Amniotic epithelial cell (primary cell): ENCODE results near the gene PIAS4.

ENCODE experiments used
- DNase-seq: peaks from one replicate; pipeline ENCODE4 v3.0.0-alpha.2; 2010; ENCODE audit warnings: low read depth

PIAS4 gene

GRCh38 chr19:3977242-3978143 lies 30.0 kb upstream of the PIAS4 start:
- DNase-seq: no peak

- DNase-seq: no peak
These were observed 29.4 kb upstream of the PIAS4 start for GRCh38 chr19:3978145-3978544.

- no peak for DNase-seq
These were observed 28.3 kb upstream of the PIAS4 start for GRCh38 chr19:3979289-3979673.

GRCh38 chr19:3979674-3980352 lies 27.7 kb upstream of the PIAS4 start:
- DNase-seq: no peak

- DNase-seq: no peak
These were observed 26.9 kb upstream of the PIAS4 start for GRCh38 chr19:3980353-3981251.

- DNase-seq: no peak
These were observed 26.2 kb upstream of the PIAS4 start for GRCh38 chr19:3981373-3981735.

GRCh38 chr19:3981736-3982681 lies 25.5 kb upstream of the PIAS4 start:
- DNase-seq: no peak

- peak; percentile 55 for DNase-seq
These were observed 24.6 kb upstream of the PIAS4 start for GRCh38 chr19:3982701-3983541.

- DNase-seq: no peak
These were observed 24.0 kb upstream of the PIAS4 start for GRCh38 chr19:3983542-3983914.

- DNase-seq: peak; percentile 69
These were observed 23.5 kb upstream of the PIAS4 start for GRCh38 chr19:3983936-3984583.

- no peak for DNase-seq
These were observed 23.0 kb upstream of the PIAS4 start for GRCh38 chr19:3984584-3984907.

- DNase-seq: peak; percentile 78
These were observed 22.5 kb upstream of the PIAS4 start, which contains the start of gene EEF2 for GRCh38 chr19:3984908-3985642. EEF2 (minus strand) TSS chr19:3985463; CDS start chr19:3985380, 83 bp downstream.

GRCh38 chr19:3985643-3986259 lies 21.8 kb upstream of the PIAS4 start:
- no peak for DNase-seq

GRCh38 chr19:3986260-3987041 lies 21.1 kb upstream of the PIAS4 start:
- DNase-seq: peak; percentile 81

GRCh38 chr19:3987619-3988371 lies 19.7 kb upstream of the PIAS4 start:
- peak; percentile 61 for DNase-seq

- no peak for DNase-seq
These were observed 16.8 kb upstream of the PIAS4 start for GRCh38 chr19:3990815-3991117.

GRCh38 chr19:3995607-3996006 lies 11.9 kb upstream of the PIAS4 start:
- no peak for DNase-seq
